Measurements from ENCODE around the gene B9D2. TPM values are rescaled to one million over a fixed set of nuclear protein-coding genes. Genes with fewer than 3 reads are reported as not detected.

B9D2 gene
- total RNA-seq, 2 experiments from 2014 or later: 4.7 to 5.1 TPM

DNA sequence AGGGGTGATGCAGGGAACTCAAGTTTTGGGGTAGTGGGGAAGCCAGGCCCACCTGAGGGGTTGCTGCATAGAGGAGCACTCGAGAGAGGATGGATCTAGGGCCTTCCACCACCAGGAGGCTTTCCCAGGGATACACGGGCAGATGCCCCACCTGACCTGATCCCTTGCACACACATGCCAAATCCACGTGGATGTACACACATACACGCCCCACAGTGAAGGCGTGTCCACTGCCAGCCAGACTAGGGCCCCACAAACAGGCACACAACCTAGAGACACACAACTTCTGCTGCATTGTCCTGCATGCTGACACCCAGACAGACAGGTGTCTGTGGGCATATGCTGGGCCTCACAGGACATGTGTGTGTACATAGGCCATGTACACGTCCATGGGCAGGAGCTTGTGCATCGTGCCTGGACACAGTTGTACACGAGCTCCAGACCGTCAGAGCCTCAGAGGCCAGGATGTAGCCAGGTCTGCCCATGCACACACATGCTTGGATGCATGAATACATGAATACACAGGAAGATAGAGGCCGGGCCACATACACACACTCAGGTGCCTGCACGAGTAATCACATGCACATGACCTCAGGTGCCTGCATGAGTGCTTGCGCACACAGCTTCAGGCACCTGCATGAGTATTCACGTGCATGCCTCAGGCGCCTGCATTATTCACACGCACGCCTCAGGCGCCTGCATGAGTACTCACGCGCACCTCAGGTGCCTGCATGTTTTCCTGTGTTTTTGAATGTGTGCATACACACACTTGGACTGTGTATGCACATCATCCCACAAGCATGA lies 45.1 kb downstream of the B9D2 start:
- intact Hi-C loops (cut with micrococcal nuclease): no loop called here
- Mint-ChIP-seq H3K4me3 (no peak overlapping the region), H3K4me1 (ENCODE audit: low read depth) (peaks cover 9% of the 10 kb centered on the region), H3K27me3 (no peaks in the 10 kb centered on the region), H3K36me3 (peaks cover 30% of the 10 kb centered on the region), H3K27ac (no peak overlapping the region), H3K9me3 (no peaks in the 10 kb centered on the region)
- CTCF ChIA-PET: interaction anchor here (1.9 kb wide), 1 partner anchor 10 kb away, joined by 4 read pairs; no protein-coding TSS in a partner anchor
- no peak for DNase-seq
- POLR2A ChIA-PET: interaction anchor here (0.6 kb wide), 1 partner anchor 34 kb away, joined by 3 read pairs; no protein-coding TSS in a partner anchor

- peaks cover 38% of the 10 kb centered on the region for H3K36me3 Mint-ChIP-seq
- peaks cover 25% of the 10 kb centered on the region for H3K4me1 Mint-ChIP-seq (ENCODE audit: low read depth)
- POLR2A ChIA-PET: no interaction called here
- intact Hi-C loops (cut with micrococcal nuclease): no loop called here
- CTCF ChIA-PET: no interaction called here
- H3K9me3 Mint-ChIP-seq: no peaks in the 10 kb centered on the region
- no peak for DNase-seq
- no peak overlapping the region for H3K4me3 Mint-ChIP-seq
- no peaks in the 10 kb centered on the region for H3K27me3 Mint-ChIP-seq
- peak overlapping the region; percentile 46 for H3K27ac Mint-ChIP-seq
These were observed 47.5 kb downstream of the B9D2 start for GRCh38 chr19:41316306-41316920.

DNA sequence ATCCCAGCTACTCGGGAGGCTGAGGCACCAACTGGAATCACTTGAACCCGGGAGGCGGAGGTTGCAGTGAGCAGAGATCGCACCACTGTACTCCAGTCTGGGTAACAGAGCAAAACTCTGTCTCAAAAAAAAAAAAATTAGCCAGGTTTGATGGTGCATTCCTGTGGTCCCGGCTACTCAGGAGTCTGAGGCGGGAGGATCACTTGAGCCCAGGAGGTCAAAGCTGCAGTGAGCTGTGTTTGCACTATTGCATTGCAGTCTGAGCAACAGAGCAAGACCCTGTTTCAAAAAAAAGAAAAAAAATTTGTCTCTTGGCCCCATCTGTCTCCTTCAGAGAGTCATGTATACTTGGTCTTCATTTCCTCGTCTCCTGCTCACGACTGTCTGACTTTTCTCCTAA lies 52.3 kb downstream of the B9D2 start:
- CTCF ChIA-PET: interaction anchor here (1.2 kb wide), 1 partner anchor 49 kb away, joined by 5 read pairs; no protein-coding TSS in a partner anchor
- H3K4me3 Mint-ChIP-seq: peak overlapping the region; percentile 55
- intact Hi-C loops (cut with micrococcal nuclease): no loop called here
- POLR2A ChIA-PET: no interaction called here
- no peaks in the 10 kb centered on the region for H3K27me3 Mint-ChIP-seq
- H3K27ac Mint-ChIP-seq: peak overlapping the region; percentile 73
- no peak for DNase-seq
- H3K4me1 Mint-ChIP-seq (ENCODE audit: low read depth): peaks cover 54% of the 10 kb centered on the region
- H3K36me3 Mint-ChIP-seq: peaks cover 28% of the 10 kb centered on the region
- no peaks in the 10 kb centered on the region for H3K9me3 Mint-ChIP-seq

GRCh38 chr19:41311072-41311471 lies 52.9 kb downstream of the B9D2 start:
- peak overlapping the region; percentile 96 for H3K27ac Mint-ChIP-seq
- H3K4me1 Mint-ChIP-seq (ENCODE audit: low read depth): peaks cover 57% of the 10 kb centered on the region
- peak overlapping the region; percentile 96 for H3K4me3 Mint-ChIP-seq
- no peak for DNase-seq
- no peaks in the 10 kb centered on the region for H3K9me3 Mint-ChIP-seq
- H3K36me3 Mint-ChIP-seq: peaks cover 27% of the 10 kb centered on the region
- intact Hi-C loops (cut with micrococcal nuclease): no loop called here
- ChIA-PET CTCF (interaction anchor here (1.2 kb wide), 1 partner anchor 49 kb away, joined by 5 read pairs; no protein-coding TSS in a partner anchor), POLR2A (interaction anchor here (1.3 kb wide), 1 partner anchor 13 kb away, joined by 3 read pairs; no protein-coding TSS in a partner anchor)
- no peaks in the 10 kb centered on the region for H3K27me3 Mint-ChIP-seq

DNA sequence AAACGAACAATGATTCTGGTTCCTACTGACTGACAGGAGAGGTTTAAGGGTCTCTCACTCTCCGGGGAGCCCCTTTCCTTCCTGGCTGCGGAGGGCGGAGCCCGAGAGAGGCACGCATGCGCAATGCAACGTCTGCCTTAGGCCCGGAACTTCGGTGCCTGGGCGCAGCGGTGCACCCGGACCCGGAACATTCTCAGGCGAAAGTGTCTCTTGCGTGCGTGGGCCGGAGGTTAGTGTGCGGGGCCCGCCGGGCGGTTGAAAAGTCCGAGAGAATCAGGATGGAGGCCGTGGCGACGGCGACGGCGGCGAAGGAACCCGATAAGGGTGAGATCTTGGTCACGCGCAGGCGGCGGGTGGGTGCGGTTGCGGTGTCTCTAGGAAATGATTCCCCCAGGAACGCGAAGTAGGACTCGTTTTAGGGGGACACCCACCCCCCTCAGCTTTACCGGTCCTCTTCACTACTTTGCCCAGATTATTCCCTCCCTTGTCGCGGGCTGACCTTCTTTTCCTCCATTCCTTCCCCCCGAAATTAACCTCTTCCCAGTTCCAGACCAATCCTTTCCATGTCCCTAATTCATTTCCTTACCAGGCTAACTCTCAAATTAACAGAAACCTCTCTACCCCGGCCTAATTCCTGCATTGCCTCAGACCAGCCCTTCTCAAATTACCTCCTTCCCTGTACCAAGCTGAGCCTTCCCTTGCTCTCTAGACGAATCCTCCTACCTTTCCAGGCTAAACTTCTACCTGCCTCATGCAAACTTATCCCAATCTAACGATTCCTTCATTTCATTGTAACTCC lies 53.7 kb downstream of the B9D2 start, which contains the start of gene CCDC97:
TSS of gene CCDC97 (plus strand) at position 140 of the 799 bp plus-strand sequence. CDS start at position 279, 139 bp downstream.
- H3K36me3 Mint-ChIP-seq: peaks cover 28% of the 10 kb centered on the region
- CTCF ChIA-PET: interaction anchor here (0.6 to 6.1 kb wide), 4 partner anchors 26 to 46 kb away, joined by 3 to 83 read pairs (median 11); partner anchors contain the start of gene HNRNPUL1

GRCh38 chr19:41309180-41310032 lies 54.5 kb downstream of the B9D2 start:
- Mint-ChIP-seq H3K4me3 (peak overlapping the region; percentile 96), H3K36me3 (peaks cover 36% of the 10 kb centered on the region), H3K4me1 (ENCODE audit: low read depth) (peaks cover 73% of the 10 kb centered on the region), H3K27ac (peak overlapping the region; percentile 96), H3K27me3 (no peaks in the 10 kb centered on the region), H3K9me3 (no peaks in the 10 kb centered on the region)
- ChIA-PET POLR2A (interaction anchor here (0.7 to 10.3 kb wide), 8 partner anchors 11 to 83 kb away, joined by 3 to 97 read pairs (median 3); partner anchors contain the start of genes B9D2 and HNRNPUL1), CTCF (interaction anchor here (0.6 to 8.4 kb wide), 18 partner anchors 11 to 532 kb away, joined by 3 to 86 read pairs (median 4); partner anchors contain the start of genes HNRNPUL1 and RAB4B)
- DNase-seq: peak; percentile 32
- intact Hi-C loops (cut with micrococcal nuclease): loop anchor here (1.0 to 5.0 kb wide), 5 partner anchors 7 to 337 kb away; no protein-coding TSS in a partner anchor

More for the DNA sequence above, 53.7 kb downstream of the B9D2 start, which contains the start of gene CCDC97:
- Mint-ChIP-seq H3K27me3 (no peaks in the 10 kb centered on the region), H3K4me3 (peak within 1 kb of the TSS; percentile 96), H3K27ac (peak within 1 kb of the TSS; percentile 96), H3K9me3 (no peaks in the 10 kb centered on the region), H3K4me1 (ENCODE audit: low read depth) (peaks cover 64% of the 10 kb centered on the region)
- POLR2A ChIA-PET: interaction anchor here (1.0 to 10.3 kb wide), 3 partner anchors 12 to 46 kb away, joined by 3 to 97 read pairs (median 3); partner anchors contain the start of gene HNRNPUL1
- DNase-seq: peak; percentile 92
- intact Hi-C loops (cut with micrococcal nuclease): loop anchor here (1.0 kb wide), 2 partner anchors 8 to 18 kb away; no protein-coding TSS in a partner anchor

GRCh38 chr19:41308450-41309179 lies 55.3 kb downstream of the B9D2 start:
- ChIA-PET POLR2A (interaction anchor here (0.7 to 10.3 kb wide), 7 partner anchors 10 to 82 kb away, joined by 3 to 97 read pairs (median 3); partner anchors contain the start of genes B9D2 and HNRNPUL1), CTCF (interaction anchor here (0.7 to 8.4 kb wide), 19 partner anchors 10 to 531 kb away, joined by 3 to 86 read pairs (median 4); partner anchors contain the start of genes B9D2, HNRNPUL1 and RAB4B)
- H3K27ac Mint-ChIP-seq: peak overlapping the region; percentile 96
- H3K4me3 Mint-ChIP-seq: peak overlapping the region; percentile 96
- H3K4me1 Mint-ChIP-seq (ENCODE audit: low read depth): peaks cover 80% of the 10 kb centered on the region
- intact Hi-C loops (cut with micrococcal nuclease): loop anchor here (1.0 to 5.0 kb wide), 6 partner anchors 44 to 336 kb away; no protein-coding TSS in a partner anchor
- H3K27me3 Mint-ChIP-seq: no peaks in the 10 kb centered on the region
- H3K9me3 Mint-ChIP-seq: no peaks in the 10 kb centered on the region
- peak; percentile 96 for DNase-seq
- peaks cover 44% of the 10 kb centered on the region for H3K36me3 Mint-ChIP-seq

DNA sequence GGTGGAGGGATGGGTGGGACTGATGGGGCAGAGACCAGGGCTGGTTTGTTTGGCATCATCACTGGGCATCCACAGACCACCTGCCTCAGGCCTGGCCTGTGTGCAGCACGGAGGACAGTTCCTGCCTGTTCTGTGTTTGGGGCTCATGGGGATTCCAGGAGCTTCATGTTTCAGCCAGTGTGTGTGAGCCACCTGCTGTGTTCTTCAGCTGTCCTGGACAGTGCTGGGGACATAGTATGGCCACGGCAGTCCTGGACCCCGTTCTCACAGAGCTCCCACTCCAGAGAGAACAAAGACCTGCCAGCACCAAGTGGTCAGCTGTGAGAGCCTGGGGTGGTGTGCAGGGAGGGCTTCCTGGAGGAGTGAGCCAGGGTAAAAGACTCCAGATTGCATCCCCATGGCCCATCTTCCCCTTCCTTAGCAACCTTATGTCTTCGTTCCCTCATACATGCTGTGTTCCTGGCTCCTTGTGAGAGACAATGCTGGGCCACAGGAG lies 55.9 kb downstream of the B9D2 start:
- Mint-ChIP-seq H3K27me3 (no peaks in the 10 kb centered on the region), H3K27ac (peak overlapping the region; percentile 96), H3K9me3 (no peaks in the 10 kb centered on the region), H3K4me3 (peak overlapping the region; percentile 96), H3K4me1 (ENCODE audit: low read depth) (peaks cover 81% of the 10 kb centered on the region), H3K36me3 (peaks cover 42% of the 10 kb centered on the region)
- intact Hi-C loops (cut with micrococcal nuclease): loop anchor here (1.0 to 5.0 kb wide), 6 partner anchors 44 to 336 kb away; no protein-coding TSS in a partner anchor
- no peak for DNase-seq
- ChIA-PET CTCF (interaction anchor here (0.5 to 8.4 kb wide), 12 partner anchors 9 to 104 kb away, joined by 3 to 86 read pairs (median 5); partner anchors contain the start of genes B9D2 and HNRNPUL1), POLR2A (interaction anchor here (0.8 to 10.3 kb wide), 6 partner anchors 9 to 82 kb away, joined by 3 to 97 read pairs (median 4); partner anchors contain the start of gene HNRNPUL1)

DNA sequence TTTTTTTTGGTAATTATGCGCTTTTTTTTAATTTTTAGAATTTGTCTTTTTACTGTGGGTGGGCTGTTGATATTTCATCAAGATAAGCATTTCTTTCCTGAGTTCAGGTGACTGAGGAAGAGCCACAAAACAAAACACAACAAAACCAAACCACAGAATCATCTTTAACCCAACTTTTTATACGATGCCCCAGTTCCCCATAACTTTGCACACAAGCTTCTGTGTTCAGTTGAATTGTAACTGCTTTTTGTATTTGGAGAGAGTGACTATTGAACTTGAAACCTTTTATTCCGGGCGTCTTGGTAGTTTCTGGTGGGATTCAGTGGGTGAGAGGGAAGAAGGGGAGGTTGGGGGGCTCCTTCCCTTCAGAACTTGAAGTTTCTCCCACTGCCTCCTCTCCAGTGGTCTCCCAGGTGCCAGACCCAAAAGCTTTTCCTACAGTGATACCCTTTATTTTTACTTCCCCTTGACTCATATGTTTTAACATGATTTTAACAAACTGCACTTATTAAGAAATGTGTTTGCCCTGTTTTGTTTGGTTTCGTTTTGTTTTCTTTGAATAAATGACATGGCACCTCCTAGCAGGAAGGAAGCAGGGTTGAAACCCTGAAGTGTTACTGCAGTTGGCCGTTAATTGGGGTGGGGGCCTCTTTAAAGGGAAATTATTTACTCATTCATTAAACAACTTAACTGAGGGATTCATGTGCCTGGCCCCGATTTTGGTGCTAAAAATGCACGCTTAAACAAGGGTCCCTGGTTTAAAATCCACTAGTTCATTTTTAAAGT lies 56.7 kb downstream of the B9D2 start:
- H3K4me1 Mint-ChIP-seq (ENCODE audit: low read depth): peaks cover 82% of the 10 kb centered on the region
- CTCF ChIA-PET: interaction anchor here (0.5 to 8.4 kb wide), 11 partner anchors 9 to 104 kb away, joined by 3 to 86 read pairs (median 7); partner anchors contain the start of genes B9D2 and HNRNPUL1
- no peaks in the 10 kb centered on the region for H3K27me3 Mint-ChIP-seq
- peaks cover 46% of the 10 kb centered on the region for H3K36me3 Mint-ChIP-seq
- intact Hi-C loops (cut with micrococcal nuclease): loop anchor here (5.0 kb wide), 2 partner anchors 240 to 335 kb away; no protein-coding TSS in a partner anchor
- peak overlapping the region; percentile 96 for H3K27ac Mint-ChIP-seq
- H3K4me3 Mint-ChIP-seq: peak overlapping the region; percentile 30
- H3K9me3 Mint-ChIP-seq: no peaks in the 10 kb centered on the region
- POLR2A ChIA-PET: interaction anchor here (0.8 to 10.3 kb wide), 5 partner anchors 9 to 43 kb away, joined by 3 to 97 read pairs (median 6); partner anchors contain the start of gene HNRNPUL1
- DNase-seq: peak; percentile 38

Data from activated CD4-positive, alpha-beta memory T cell treated with anti-CD3 and anti-CD28 coated beads for 36 hours (primary cell).